Measurements from ENCODE around the gene HNRNPUL1. TPM values are rescaled to one million over a fixed set of nuclear protein-coding genes. Genes with fewer than 3 reads are reported as not detected.
A peak's percentile ranks its signal among the peaks of the same experiment; 100 is the strongest.

Gene HNRNPUL1
- total RNA-seq, 1 donor from 2014 or later, result 191 TPM

- Histone ChIP-seq H3K4me1 (peaks cover 58% of the 10 kb centered on the region), H3K27ac (peak within 1 kb of the TSS; percentile 84)
Measured at GRCh38 chr19:41353466-41354342, 89.5 kb downstream of the HNRNPUL1 start, which contains the start of gene TGFB1. TSS of gene TGFB1 (minus strand) at chr19:41353922. CDS start at chr19:41353044, 878 bp downstream.

GRCh38 chr19:41354343-41354953, 90.3 kb downstream of the HNRNPUL1 start:
- Histone ChIP-seq H3K9me3 (no peaks in the 10 kb centered on the region), H3K27me3 (ENCODE audit: low read depth) (no peaks in the 10 kb centered on the region), H3K27ac (peak overlapping the region; percentile 84), H3K4me3 (peak overlapping the region; percentile 88), H3K4me1 (peaks cover 51% of the 10 kb centered on the region), H3K36me3 (no peaks in the 10 kb centered on the region)
- intact Hi-C loops (cut with DNase I), result no loop called here
- DNase-seq, result no peak
- TF ChIP-seq CTCF (IDR thresholded peaks at IDR 0.05), result no peak
- ATAC-seq, result no peak

More at GRCh38 chr19:41353466-41354342, 89.5 kb downstream of the HNRNPUL1 start, which contains the start of gene TGFB1:
- ATAC-seq (peak; percentile 78 to 92), DNase-seq (peak; percentile 94)
- Histone ChIP-seq H3K4me3 (peak within 1 kb of the TSS; percentile 88), H3K27me3 (ENCODE audit: low read depth) (no peaks in the 10 kb centered on the region), H3K9me3 (no peaks in the 10 kb centered on the region), H3K36me3 (no peaks in the 10 kb centered on the region)
- intact Hi-C loops (cut with DNase I), result no loop called here
- peak; percentile 89 for TF ChIP-seq CTCF (IDR thresholded peaks at IDR 0.05)

DNA sequence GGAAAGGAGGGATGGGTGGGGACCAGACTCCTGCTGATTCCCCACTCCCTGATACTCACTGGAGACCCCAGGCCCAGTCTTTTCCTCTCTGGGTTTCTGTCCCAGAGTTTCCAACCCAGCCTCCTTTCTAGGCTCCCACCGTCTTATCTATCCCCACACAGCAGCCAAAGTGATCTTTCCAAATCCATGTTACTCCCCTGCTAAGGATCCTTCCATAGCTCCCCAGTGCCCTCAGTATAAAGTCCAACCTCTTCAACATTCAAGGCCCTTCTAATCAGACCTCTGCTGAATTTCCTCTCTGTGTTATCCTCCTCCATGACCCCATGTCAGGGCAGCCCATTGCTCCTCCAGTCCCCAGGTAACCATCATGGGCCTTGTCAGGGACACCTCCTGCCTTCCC, 90.9 kb downstream of the HNRNPUL1 start:
- Histone ChIP-seq H3K27me3 (ENCODE audit: low read depth) (no peaks in the 10 kb centered on the region), H3K4me3 (no peak overlapping the region), H3K9me3 (no peaks in the 10 kb centered on the region), H3K27ac (peak overlapping the region; percentile 31), H3K36me3 (no peaks in the 10 kb centered on the region), H3K4me1 (peaks cover 45% of the 10 kb centered on the region)
- DNase-seq (no peak), ATAC-seq (no peak)
- TF ChIP-seq CTCF (IDR thresholded peaks at IDR 0.05), result no peak
- intact Hi-C loops (cut with DNase I), result no loop called here

DNA sequence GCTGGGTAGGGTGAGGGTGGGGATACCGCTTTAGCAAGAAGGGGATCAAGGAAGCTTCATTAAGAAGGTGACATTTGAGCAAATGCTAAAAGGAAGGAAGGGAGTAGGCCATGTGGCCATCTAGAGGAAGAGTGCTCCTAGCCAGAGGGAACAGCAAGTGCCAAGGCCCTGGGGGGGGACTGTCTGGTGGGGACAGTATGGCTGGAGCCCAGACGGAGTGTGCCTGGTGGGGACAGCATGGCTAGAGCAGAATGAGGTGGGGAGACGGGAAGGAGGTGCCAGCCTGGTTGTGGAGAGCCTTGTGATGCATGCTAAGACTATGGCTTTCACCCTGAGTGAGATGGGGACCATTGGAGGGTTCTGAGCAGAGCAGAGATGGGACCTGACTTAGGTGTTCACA, 91.6 kb downstream of the HNRNPUL1 start:
- DNase-seq, result no peak
- Histone ChIP-seq H3K27me3 (ENCODE audit: low read depth) (no peaks in the 10 kb centered on the region), H3K4me3 (no peak overlapping the region), H3K27ac (no peak overlapping the region), H3K4me1 (peaks cover 37% of the 10 kb centered on the region), H3K9me3 (no peaks in the 10 kb centered on the region), H3K36me3 (no peaks in the 10 kb centered on the region)
- no peak for ATAC-seq
- TF ChIP-seq CTCF (IDR thresholded peaks at IDR 0.05), result no peak
- intact Hi-C loops (cut with DNase I), result no loop called here

- Histone ChIP-seq H3K4me3 (no peak overlapping the region), H3K4me1 (peaks cover 35% of the 10 kb centered on the region), H3K9me3 (no peaks in the 10 kb centered on the region), H3K36me3 (no peaks in the 10 kb centered on the region), H3K27me3 (ENCODE audit: low read depth) (no peaks in the 10 kb centered on the region), H3K27ac (no peak overlapping the region)
- DNase-seq (no peak), ATAC-seq (no peak)
- TF ChIP-seq CTCF (IDR thresholded peaks at IDR 0.05), result no peak
- intact Hi-C loops (cut with DNase I), result no loop called here
Measured at GRCh38 chr19:41356984-41357739, 93.0 kb downstream of the HNRNPUL1 start.

Data from lower lobe of right lung (tissue), 2 donors.